GM21723 (cell line): ENCODE data around the gene SLC9A9.

Source experiments
- ATAC-seq: cut with Tn5 transposase; IDR thresholded peaks from one replicate; pipeline ENCODE4 v1.9.1; 2021; ENCODE audit warnings: mild to moderate bottlenecking, moderate library complexity; ENCODE audit not compliant: unreplicated experiment

Gene SLC9A9

GRCh38 chr3:143430568-143430967 lies 417.7 kb downstream of the SLC9A9 start:
- no peak for ATAC-seq

GRCh38 chr3:143429628-143430514 lies 418.4 kb downstream of the SLC9A9 start:
- ATAC-seq: no peak

GRCh38 chr3:143428294-143428693 lies 420.0 kb downstream of the SLC9A9 start:
- no peak for ATAC-seq

- ATAC-seq: no peak
Observed at GRCh38 chr3:143427631-143428030, 420.6 kb downstream of the SLC9A9 start.

- ATAC-seq: no peak
Observed at GRCh38 chr3:143424874-143425273, 423.4 kb downstream of the SLC9A9 start.

- ATAC-seq: no peak
Observed at GRCh38 chr3:143421556-143421955, 426.7 kb downstream of the SLC9A9 start.

GRCh38 chr3:143419611-143420010 lies 428.7 kb downstream of the SLC9A9 start:
- no peak for ATAC-seq

- no peak for ATAC-seq
Observed at GRCh38 chr3:143418391-143418790, 429.9 kb downstream of the SLC9A9 start.

GRCh38 chr3:143416229-143416628 lies 432.0 kb downstream of the SLC9A9 start:
- no peak for ATAC-seq

GRCh38 chr3:143414571-143415253 lies 433.6 kb downstream of the SLC9A9 start:
- no peak for ATAC-seq

GRCh38 chr3:143413372-143413771 lies 434.9 kb downstream of the SLC9A9 start:
- ATAC-seq: no peak

- no peak for ATAC-seq
Observed at GRCh38 chr3:143412084-143412483, 436.2 kb downstream of the SLC9A9 start.

- ATAC-seq: no peak
Observed at GRCh38 chr3:143410259-143410658, 438.0 kb downstream of the SLC9A9 start.

- ATAC-seq: no peak
Observed at GRCh38 chr3:143408771-143409170, 439.5 kb downstream of the SLC9A9 start.

- no peak for ATAC-seq
Observed at GRCh38 chr3:143402602-143403001, 445.7 kb downstream of the SLC9A9 start.

- no peak for ATAC-seq
Observed at GRCh38 chr3:143396790-143397189, 451.5 kb downstream of the SLC9A9 start.

- no peak for ATAC-seq
Observed at GRCh38 chr3:143389388-143389787, 458.9 kb downstream of the SLC9A9 start.

- ATAC-seq: no peak
Observed at GRCh38 chr3:143387425-143387824, 460.8 kb downstream of the SLC9A9 start.

GRCh38 chr3:143384076-143384475 lies 464.2 kb downstream of the SLC9A9 start:
- no peak for ATAC-seq

GRCh38 chr3:143383421-143383820 lies 464.8 kb downstream of the SLC9A9 start:
- no peak for ATAC-seq

GRCh38 chr3:143382816-143383215 lies 465.5 kb downstream of the SLC9A9 start:
- ATAC-seq: no peak

- ATAC-seq: no peak
Observed at GRCh38 chr3:143380449-143380848, 467.8 kb downstream of the SLC9A9 start.
